A673 (cell line): ENCODE data around the gene C4A. TPM values are rescaled to one million over a fixed set of nuclear protein-coding genes. Genes with fewer than 3 reads are reported as not detected.
"Not testable (repeated sequence)": the region's sequence is repeated elsewhere in the genome, so short reads cannot be mapped to it uniquely, and the experiment has no call there.

ENCODE experiments used
- BruUV-seq: library from RNA; stranded (reverse); fragments of 400-500 nt; replicated peaks from 2 replicates; lab custom pipeline; 2021; lab: Mats Ljungman, UMichigan
- CTCF ChIA-PET: fragments of 300-600 bp; sonication (Branson Sonifier 250); formaldehyde crosslinking; loops from one replicate; lab custom pipeline; 2022; ENCODE audit warnings: antibody characterized with exemption; lab: Charles Lee
- POLR2A ChIA-PET: fragments of 300-600 bp; sonication (Branson Sonifier 250); formaldehyde crosslinking; loops from one replicate; lab custom pipeline; 2022; ENCODE audit warnings: antibody characterized with exemption; ENCODE audit not compliant: low non-redundant PET; lab: Charles Lee
- DNase-seq: peaks from one replicate; pipeline ENCODE4 v3.0.0-alpha.2; 2015; ENCODE audit warnings: low spot score
- H3K27ac ChIP-seq: fragments of 200-600 bp; sonication (generic); 2 replicates; pipeline ENCODE4 v1.5.1; 2016; ENCODE audit warnings: mixed run types, low read depth, mild to moderate bottlenecking, mixed read lengths, antibody characterized with exemption, low read length; ENCODE audit not compliant: poor library complexity, severe bottlenecking
- H3K27me3 ChIP-seq: fragments of 200-600 bp; sonication (generic); replicated peaks from 2 replicates; pipeline ENCODE4 v1.6.1; 2017; ENCODE audit warnings: mixed run types, low read depth, mild to moderate bottlenecking, mixed read lengths, antibody characterized with exemption, low read length; ENCODE audit not compliant: insufficient read depth, poor library complexity
- H3K36me3 ChIP-seq: fragments of 200-600 bp; sonication (generic); 2 replicates; pipeline ENCODE4 v1.6.1; 2016; ENCODE audit warnings: mixed run types, mild to moderate bottlenecking, mixed read lengths, antibody characterized with exemption, low read length; ENCODE audit not compliant: insufficient read depth, poor library complexity, severe bottlenecking
- H3K4me1 ChIP-seq: fragments of 200-600 bp; sonication (generic); 2 replicates; pipeline ENCODE4 v1.6.1; 2017; ENCODE audit warnings: mixed run types, mild to moderate bottlenecking, mixed read lengths, antibody characterized with exemption, low read length; ENCODE audit not compliant: insufficient read depth, poor library complexity, severe bottlenecking
- H3K4me3 ChIP-seq: fragments of 200-600 bp; sonication (generic); 2 replicates; pipeline ENCODE4 v1.5.1; 2016; ENCODE audit warnings: low read depth, mixed run types, mild to moderate bottlenecking, mixed read lengths, low read length; ENCODE audit not compliant: poor library complexity, severe bottlenecking
- H3K9me3 ChIP-seq: fragments of 200-600 bp; sonication (generic); 2 replicates; pipeline ENCODE4 v1.6.1; 2016; ENCODE audit warnings: mixed run types, low read depth, mild to moderate bottlenecking, mixed read lengths, antibody characterized with exemption, low read length; ENCODE audit not compliant: poor library complexity, severe bottlenecking
- intact Hi-C: fragments of 100-400 bp; cut with micrococcal nuclease; formaldehyde crosslinking; loops from one replicate; pipeline ENCODE4 v1.10.0; 2022; ENCODE audit not compliant: unreplicated experiment
- total RNA-seq: library from RNA; stranded (reverse); gene quantifications from 2 replicates; pipeline ENCODE4 v1.2.3, GENCODE V29; 2021

C4A gene
- total RNA-seq, 1 experiment from 2014 or later: 4.6 TPM

DNA sequence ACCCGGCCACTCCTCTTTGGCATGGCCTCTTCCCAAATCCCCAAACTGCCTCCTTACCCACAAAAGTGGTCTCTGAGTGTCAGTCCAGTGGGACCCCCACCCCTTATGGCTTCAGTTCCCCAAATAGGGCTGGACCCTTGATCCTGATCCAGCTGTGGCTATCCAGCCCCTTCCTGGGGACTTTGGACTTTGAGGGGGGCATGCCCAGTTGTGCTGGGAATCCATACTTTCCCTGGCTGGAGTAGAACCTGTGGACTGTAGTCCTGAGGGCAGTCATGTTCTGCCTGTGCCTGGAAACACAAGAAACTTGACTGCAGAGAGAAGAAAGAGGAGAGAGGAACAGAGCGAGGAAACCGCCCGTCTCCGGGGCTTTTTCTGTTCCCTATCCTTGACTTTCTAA is 55.3 kb downstream of the C4A start:
- POLR2A ChIA-PET, H3K27me3 ChIP-seq, H3K4me3 ChIP-seq, H3K9me3 ChIP-seq, H3K4me1 ChIP-seq, CTCF ChIA-PET, intact Hi-C loops, DNase-seq, H3K27ac ChIP-seq, H3K36me3 ChIP-seq, BruUV-seq: not testable (repeated sequence)

DNA sequence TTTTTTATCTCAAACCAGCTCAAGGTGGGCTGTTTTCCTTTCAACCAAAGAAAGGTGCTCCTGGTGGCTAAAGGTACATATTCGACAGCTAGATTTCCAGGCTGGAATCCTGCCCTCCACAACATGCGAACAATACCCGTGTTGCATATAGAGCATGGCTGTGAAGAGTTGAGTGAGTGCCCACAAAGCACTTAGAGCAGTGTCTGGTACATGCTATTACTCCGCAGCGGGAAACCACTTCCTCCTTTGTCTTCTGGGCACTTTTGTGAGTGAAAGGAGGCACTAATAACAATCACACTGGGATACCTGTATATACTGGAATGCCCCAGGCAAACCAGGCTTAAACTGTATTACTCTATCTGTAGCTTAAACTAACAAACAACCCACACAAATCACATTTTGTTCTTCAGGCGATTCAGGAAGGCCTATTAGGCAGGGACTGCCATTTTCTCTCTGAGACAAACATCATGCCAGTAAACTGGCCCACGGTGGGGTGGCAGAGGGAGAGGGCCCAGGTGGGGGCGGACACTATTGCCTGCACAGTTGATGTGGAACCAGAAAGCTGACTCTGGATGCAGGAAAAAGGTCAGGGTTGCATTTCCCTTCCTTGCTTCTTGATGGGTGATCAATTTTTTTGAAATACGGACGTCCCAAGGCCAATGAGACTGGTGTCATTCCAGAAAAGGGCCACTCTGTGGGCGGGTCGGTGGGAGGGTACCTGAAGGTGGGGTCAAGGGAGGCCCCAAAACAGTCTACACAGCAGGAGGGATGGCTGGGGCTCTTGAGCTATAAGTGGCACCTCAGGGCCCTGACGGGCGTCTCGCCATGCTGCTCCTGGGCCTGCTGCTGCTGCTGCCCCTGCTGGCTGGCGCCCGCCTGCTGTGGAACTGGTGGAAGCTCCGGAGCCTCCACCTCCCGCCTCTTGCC is 56.0 kb downstream of the C4A start, which contains the start of gene CYP21A2:
Gene CYP21A2, plus strand, starts transcription at position 818 of the 927 bp plus-strand sequence. Its CDS starts 8 bp downstream, at position 826.
- intact Hi-C loops, H3K27ac ChIP-seq, H3K4me1 ChIP-seq, H3K36me3 ChIP-seq, BruUV-seq, H3K9me3 ChIP-seq, H3K27me3 ChIP-seq, DNase-seq, CTCF ChIA-PET, POLR2A ChIA-PET, H3K4me3 ChIP-seq: not testable (repeated sequence)

DNA sequence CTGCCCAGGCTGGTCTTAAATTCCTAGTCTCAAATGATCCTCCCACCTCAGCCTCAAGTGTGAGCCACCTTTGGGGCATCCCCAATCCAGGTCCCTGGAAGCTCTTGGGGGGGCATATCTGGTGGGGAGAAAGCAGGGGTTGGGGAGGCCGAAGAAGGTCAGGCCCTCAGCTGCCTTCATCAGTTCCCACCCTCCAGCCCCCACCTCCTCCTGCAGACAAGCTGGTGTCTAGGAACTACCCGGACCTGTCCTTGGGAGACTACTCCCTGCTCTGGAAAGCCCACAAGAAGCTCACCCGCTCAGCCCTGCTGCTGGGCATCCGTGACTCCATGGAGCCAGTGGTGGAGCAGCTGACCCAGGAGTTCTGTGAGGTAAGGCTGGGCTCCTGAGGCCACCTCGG is 57.0 kb downstream of the C4A start:
- BruUV-seq, CTCF ChIA-PET, H3K27ac ChIP-seq, H3K36me3 ChIP-seq, H3K9me3 ChIP-seq, POLR2A ChIA-PET, DNase-seq, intact Hi-C loops, H3K4me3 ChIP-seq, H3K4me1 ChIP-seq, H3K27me3 ChIP-seq: not testable (repeated sequence)

DNA sequence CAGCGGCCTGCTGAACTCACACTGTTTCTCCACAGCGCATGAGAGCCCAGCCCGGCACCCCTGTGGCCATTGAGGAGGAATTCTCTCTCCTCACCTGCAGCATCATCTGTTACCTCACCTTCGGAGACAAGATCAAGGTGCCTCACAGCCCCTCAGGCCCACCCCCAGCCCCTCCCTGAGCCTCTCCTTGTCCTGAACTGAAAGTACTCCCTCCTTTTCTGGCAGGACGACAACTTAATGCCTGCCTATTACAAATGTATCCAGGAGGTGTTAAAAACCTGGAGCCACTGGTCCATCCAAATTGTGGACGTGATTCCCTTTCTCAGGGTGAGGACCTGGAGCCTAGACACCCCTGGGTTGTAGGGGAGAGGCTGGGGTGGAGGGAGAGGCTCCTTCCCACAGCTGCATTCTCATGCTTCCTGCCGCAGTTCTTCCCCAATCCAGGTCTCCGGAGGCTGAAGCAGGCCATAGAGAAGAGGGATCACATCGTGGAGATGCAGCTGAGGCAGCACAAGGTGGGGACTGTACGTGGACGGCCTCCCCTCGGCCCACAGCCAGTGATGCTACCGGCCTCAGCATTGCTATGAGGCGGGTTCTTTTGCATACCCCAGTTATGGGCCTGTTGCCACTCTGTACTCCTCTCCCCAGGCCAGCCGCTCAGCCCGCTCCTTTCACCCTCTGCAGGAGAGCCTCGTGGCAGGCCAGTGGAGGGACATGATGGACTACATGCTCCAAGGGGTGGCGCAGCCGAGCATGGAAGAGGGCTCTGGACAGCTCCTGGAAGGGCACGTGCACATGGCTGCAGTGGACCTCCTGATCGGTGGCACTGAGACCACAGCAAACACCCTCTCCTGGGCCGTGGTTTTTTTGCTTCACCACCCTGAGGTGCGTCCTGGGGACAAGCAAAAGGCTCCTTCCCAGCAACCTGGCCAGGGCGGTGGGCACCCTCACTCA is 57.7 kb downstream of the C4A start:
- H3K4me1 ChIP-seq, H3K36me3 ChIP-seq, CTCF ChIA-PET, intact Hi-C loops, POLR2A ChIA-PET, H3K27me3 ChIP-seq, H3K27ac ChIP-seq, BruUV-seq, DNase-seq, H3K4me3 ChIP-seq, H3K9me3 ChIP-seq: not testable (repeated sequence)

DNA sequence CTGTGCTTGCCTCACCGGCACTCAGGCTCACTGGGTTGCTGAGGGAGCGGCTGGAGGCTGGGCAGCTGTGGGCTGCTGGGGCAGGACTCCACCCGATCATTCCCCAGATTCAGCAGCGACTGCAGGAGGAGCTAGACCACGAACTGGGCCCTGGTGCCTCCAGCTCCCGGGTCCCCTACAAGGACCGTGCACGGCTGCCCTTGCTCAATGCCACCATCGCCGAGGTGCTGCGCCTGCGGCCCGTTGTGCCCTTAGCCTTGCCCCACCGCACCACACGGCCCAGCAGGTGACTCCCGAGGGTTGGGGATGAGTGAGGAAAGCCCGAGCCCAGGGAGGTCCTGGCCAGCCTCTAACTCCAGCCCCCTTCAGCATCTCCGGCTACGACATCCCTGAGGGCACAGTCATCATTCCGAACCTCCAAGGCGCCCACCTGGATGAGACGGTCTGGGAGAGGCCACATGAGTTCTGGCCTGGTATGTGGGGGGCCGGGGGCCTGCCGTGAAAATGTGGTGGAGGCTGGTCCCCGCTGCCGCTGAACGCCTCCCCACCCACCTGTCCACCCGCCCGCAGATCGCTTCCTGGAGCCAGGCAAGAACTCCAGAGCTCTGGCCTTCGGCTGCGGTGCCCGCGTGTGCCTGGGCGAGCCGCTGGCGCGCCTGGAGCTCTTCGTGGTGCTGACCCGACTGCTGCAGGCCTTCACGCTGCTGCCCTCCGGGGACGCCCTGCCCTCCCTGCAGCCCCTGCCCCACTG is 58.6 kb downstream of the C4A start:
- H3K36me3 ChIP-seq, H3K4me1 ChIP-seq, CTCF ChIA-PET, DNase-seq, H3K4me3 ChIP-seq, BruUV-seq, H3K9me3 ChIP-seq, intact Hi-C loops, H3K27me3 ChIP-seq, H3K27ac ChIP-seq, POLR2A ChIA-PET: not testable (repeated sequence)

DNA sequence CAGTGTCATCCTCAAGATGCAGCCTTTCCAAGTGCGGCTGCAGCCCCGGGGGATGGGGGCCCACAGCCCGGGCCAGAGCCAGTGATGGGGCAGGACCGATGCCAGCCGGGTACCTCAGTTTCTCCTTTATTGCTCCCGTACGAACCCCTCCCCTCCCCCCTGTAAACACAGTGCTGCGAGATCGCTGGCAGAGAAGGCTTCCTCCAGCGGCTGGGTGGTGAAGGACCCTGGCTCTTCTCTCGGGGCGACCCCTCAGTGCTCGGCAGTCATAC is 59.1 kb downstream of the C4A start:
- H3K4me3 ChIP-seq, BruUV-seq, H3K27me3 ChIP-seq, CTCF ChIA-PET, H3K36me3 ChIP-seq, POLR2A ChIA-PET, H3K9me3 ChIP-seq, intact Hi-C loops, DNase-seq, H3K27ac ChIP-seq, H3K4me1 ChIP-seq: not testable (repeated sequence)

DNA sequence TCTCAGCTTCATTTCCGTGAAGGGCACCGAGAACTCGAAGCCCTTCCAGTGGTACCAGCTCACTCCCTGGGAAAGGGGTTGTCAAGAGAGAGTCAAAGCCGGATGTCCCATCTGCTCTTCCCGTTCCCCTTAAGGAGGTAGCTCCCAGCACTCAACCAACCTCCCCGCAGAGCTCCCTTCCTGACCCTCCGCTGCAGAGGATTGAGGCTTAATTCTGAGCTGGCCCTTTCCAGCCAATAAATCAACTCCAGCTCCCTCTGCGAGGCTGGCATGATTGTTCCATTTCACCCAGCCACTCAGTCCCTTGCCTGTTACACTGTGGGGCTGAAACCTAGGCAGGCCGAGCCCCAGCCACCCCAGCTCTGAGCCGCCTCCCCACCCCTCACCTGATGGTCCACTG is 59.5 kb downstream of the C4A start:
- BruUV-seq, H3K4me1 ChIP-seq, H3K27me3 ChIP-seq, DNase-seq, intact Hi-C loops, H3K27ac ChIP-seq, CTCF ChIA-PET, H3K4me3 ChIP-seq, H3K9me3 ChIP-seq, H3K36me3 ChIP-seq, POLR2A ChIA-PET: not testable (repeated sequence)
